GM23338 (cell line): Measurements from ENCODE around the gene FUCA1. TPM values are rescaled to one million over a fixed set of nuclear protein-coding genes. Genes with fewer than 3 reads are reported as not detected.

ENCODE experiments used
- ATAC-seq: fragments of 200-7000 bp; cut with Tn5 transposase; 3 replicates; pipeline ENCODE4 v1.9.1; 2020
- DNase-seq: peaks from one replicate; pipeline ENCODE4 v3.0.0-alpha.2; 2015; ENCODE audit warnings: low spot score
- H2AFZ ChIP-seq: fragments of 200-600 bp; sonication (generic); 2 replicates; pipeline ENCODE4 v1.8.0; 2016; ENCODE audit warnings: antibody characterized with exemption, mild to moderate bottlenecking, moderate library complexity
- H3F3A ChIP-seq: fragments of 200-600 bp; sonication (generic); replicated peaks from 2 replicates; pipeline ENCODE4 v1.8.0; 2017; ENCODE audit warnings: antibody characterized with exemption, mixed run types, low read depth
- H3K27ac ChIP-seq: fragments of 200-600 bp; sonication (generic); 2 replicates; pipeline ENCODE4 v1.6.1; 2016; ENCODE audit warnings: low read depth
- H3K27me3 ChIP-seq: fragments of 200-600 bp; sonication (generic); 2 replicates; pipeline ENCODE4 v1.8.0; 2016; ENCODE audit warnings: mild to moderate bottlenecking, mixed run types, moderate library complexity; ENCODE audit not compliant: insufficient read depth
- H3K36me3 ChIP-seq: fragments of 200-600 bp; sonication (generic); 2 replicates; pipeline ENCODE4 v1.8.0; 2016; ENCODE audit warnings: mild to moderate bottlenecking; ENCODE audit not compliant: insufficient read depth
- H3K4me1 ChIP-seq: fragments of 200-600 bp; sonication (generic); 2 replicates; pipeline ENCODE4 v1.8.0; 2016; ENCODE audit warnings: mild to moderate bottlenecking, moderate library complexity; ENCODE audit not compliant: insufficient read depth
- H3K4me2 ChIP-seq: fragments of 200-600 bp; sonication (generic); 2 replicates; pipeline ENCODE4 v1.7.1; 2017; ENCODE audit warnings: mixed run types
- H3K4me3 ChIP-seq: fragments of 200-600 bp; sonication (generic); 2 replicates; pipeline ENCODE4 v1.6.1; 2016; ENCODE audit warnings: mixed run types
- H3K79me2 ChIP-seq: fragments of 200-600 bp; sonication (generic); replicated peaks from 2 replicates; pipeline ENCODE4 v1.8.0; 2017; ENCODE audit warnings: mild to moderate bottlenecking; ENCODE audit not compliant: insufficient read depth
- H3K9me2 ChIP-seq: fragments of 200-600 bp; sonication (generic); 2 replicates; pipeline ENCODE4 v1.8.0; 2017; ENCODE audit not compliant: insufficient read depth
- H4K20me1 ChIP-seq: fragments of 200-600 bp; sonication (generic); replicated peaks from 2 replicates; pipeline ENCODE4 v1.8.0; 2017; ENCODE audit warnings: mild to moderate bottlenecking; ENCODE audit not compliant: insufficient read depth
- H3K27ac Mint-ChIP-seq: 2 replicates; pipeline ENCODE4 v1.8.0; 2020; ENCODE audit warnings: inconsistent platforms, mild to moderate bottlenecking, moderate library complexity, mixed read lengths
- H3K27me3 Mint-ChIP-seq: 3 replicates; pipeline ENCODE4 v1.8.0; 2022; ENCODE audit warnings: low read depth, mild to moderate bottlenecking, moderate library complexity, mixed read lengths, inconsistent platforms; ENCODE audit not compliant: insufficient read depth, poor library complexity
- H3K36me3 Mint-ChIP-seq: 3 replicates; pipeline ENCODE4 v1.8.0; 2021; ENCODE audit warnings: low read depth, mild to moderate bottlenecking, inconsistent platforms, moderate library complexity, mixed read lengths
- H3K4me1 Mint-ChIP-seq: 3 replicates; pipeline ENCODE4 v1.8.0; 2020; ENCODE audit warnings: mild to moderate bottlenecking, inconsistent platforms, mixed read lengths
- H3K4me3 Mint-ChIP-seq: 3 replicates; pipeline ENCODE4 v1.8.0; 2021; ENCODE audit warnings: moderate library complexity, mild to moderate bottlenecking, inconsistent platforms, mixed read lengths
- H3K9me3 Mint-ChIP-seq: 3 replicates; pipeline ENCODE4 v1.8.0; 2020; ENCODE audit warnings: moderate library complexity, mild to moderate bottlenecking, inconsistent platforms, mixed read lengths
- CREB1 ChIP-seq: fragments of 250-450 bp; sonication (Bioruptor Pico); IDR thresholded peaks from 2 replicates; pipeline ENCODE4 v1.5.0; 2020; ENCODE audit warnings: low read depth, mild to moderate bottlenecking, moderate library complexity
- EZH2 ChIP-seq: fragments of 200-600 bp; sonication (generic); IDR thresholded peaks from one replicate; pipeline ENCODE4 v1.8.0; 2017; ENCODE audit warnings: antibody characterized with exemption, mild to moderate bottlenecking, low read depth; ENCODE audit not compliant: unreplicated experiment
- EZH2phosphoT487 ChIP-seq: fragments of 200-600 bp; sonication (generic); IDR thresholded peaks from one replicate; pipeline ENCODE4 v1.8.1; 2018; ENCODE audit warnings: antibody characterized with exemption; ENCODE audit not compliant: unreplicated experiment
- JUNB ChIP-seq: IDR thresholded peaks from one replicate; pipeline ENCODE4 v1.6.1; 2016; ENCODE audit warnings: antibody characterized with exemption; ENCODE audit not compliant: unreplicated experiment
- STAT1 ChIP-seq: IDR thresholded peaks from one replicate; pipeline ENCODE4 v1.6.1; 2016; ENCODE audit warnings: antibody characterized with exemption; ENCODE audit not compliant: unreplicated experiment
- polyA plus RNA-seq: library from polyadenylated mRNA; unstranded; fragments of >200 nt; fragmentation: Nextera tagmentation; extraction: Ambion mirVana; gene quantifications from 2 replicates; pipeline ENCODE4 v1.2.1, GENCODE V29; 2016
- total RNA-seq: library from RNA; depleted of rRNA; stranded (reverse); fragments of >200 nt; shearing (Covaris generic); gene quantifications from 2 replicates; pipeline ENCODE4 v1.2.3, GENCODE V29; 2014
- TF ChIP-seq, protein P1 (sequence below), 2 experiments: fragments of 200-600 bp in 1 of 2; sonication (generic) in 1 of 2; conservative IDR thresholded peaks; 2 replicates each; pipeline versions ENCODE4 v1.5.1 to v1.6.1; 2016 to 2017; ENCODE audit warnings: antibody characterized with exemption in 2 of 2, low read depth in 2 of 2, mild to moderate bottlenecking in 2 of 2, moderate library complexity in 1 of 2
- TF ChIP-seq, protein P2 (sequence below): IDR thresholded peaks from 2 replicates; pipeline ENCODE4 v1.6.1; 2016; ENCODE audit warnings: antibody characterized with exemption
- TF ChIP-seq, protein P3 (sequence below): fragments of 250-450 bp; sonication (Bioruptor Pico); IDR thresholded peaks from 2 replicates; pipeline ENCODE4 v1.5.0; 2020; ENCODE audit warnings: mild to moderate bottlenecking, moderate library complexity
- TF ChIP-seq, protein P4 (sequence below): IDR thresholded peaks from one replicate; pipeline ENCODE4 v1.6.1; 2018; ENCODE audit warnings: antibody characterized with exemption; ENCODE audit not compliant: unreplicated experiment

Gene FUCA1
- total and polyA plus RNA-seq, 2 experiments from 2014 or later, result 4.4 to 8.5 TPM

DNA sequence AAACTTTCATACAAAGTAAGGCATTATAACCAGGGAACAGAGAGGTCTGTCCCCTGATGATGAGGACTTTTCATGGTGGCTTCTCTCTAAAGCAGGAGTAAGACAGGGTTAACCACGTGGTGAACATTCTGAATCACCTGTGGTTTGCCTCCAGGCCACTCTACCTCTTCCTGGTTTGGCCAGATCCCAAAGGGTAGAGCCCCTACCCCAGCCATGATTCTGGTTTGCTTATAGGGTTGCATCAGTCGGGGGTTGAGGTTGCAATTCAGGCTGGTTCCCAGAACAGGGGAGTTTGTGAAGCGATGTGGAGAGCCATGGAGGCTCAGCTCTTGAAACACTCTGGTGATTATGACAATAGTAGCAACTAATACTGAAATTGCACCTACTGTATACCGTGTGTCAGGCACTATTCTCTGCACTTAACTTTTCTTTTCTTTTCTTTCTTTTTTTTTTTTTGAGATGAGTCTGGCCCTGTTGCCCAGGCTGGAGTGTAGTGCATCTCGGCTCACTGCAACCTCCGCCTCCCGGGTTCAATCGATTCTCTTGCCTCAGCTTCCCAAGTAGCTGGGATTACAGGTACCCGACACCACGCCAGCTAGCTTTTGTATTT, 36.8 kb upstream of the FUCA1 start:
- TF ChIP-seq, protein P1, sequence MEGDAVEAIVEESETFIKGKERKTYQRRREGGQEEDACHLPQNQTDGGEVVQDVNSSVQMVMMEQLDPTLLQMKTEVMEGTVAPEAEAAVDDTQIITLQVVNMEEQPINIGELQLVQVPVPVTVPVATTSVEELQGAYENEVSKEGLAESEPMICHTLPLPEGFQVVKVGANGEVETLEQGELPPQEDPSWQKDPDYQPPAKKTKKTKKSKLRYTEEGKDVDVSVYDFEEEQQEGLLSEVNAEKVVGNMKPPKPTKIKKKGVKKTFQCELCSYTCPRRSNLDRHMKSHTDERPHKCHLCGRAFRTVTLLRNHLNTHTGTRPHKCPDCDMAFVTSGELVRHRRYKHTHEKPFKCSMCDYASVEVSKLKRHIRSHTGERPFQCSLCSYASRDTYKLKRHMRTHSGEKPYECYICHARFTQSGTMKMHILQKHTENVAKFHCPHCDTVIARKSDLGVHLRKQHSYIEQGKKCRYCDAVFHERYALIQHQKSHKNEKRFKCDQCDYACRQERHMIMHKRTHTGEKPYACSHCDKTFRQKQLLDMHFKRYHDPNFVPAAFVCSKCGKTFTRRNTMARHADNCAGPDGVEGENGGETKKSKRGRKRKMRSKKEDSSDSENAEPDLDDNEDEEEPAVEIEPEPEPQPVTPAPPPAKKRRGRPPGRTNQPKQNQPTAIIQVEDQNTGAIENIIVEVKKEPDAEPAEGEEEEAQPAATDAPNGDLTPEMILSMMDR (conservative IDR thresholded peaks at IDR 0.05; ENCODE audit: low read depth in 2 of 2), result no peak
- TF ChIP-seq EZH2, result no peak
- TF ChIP-seq EZH2phosphoT487, result no peak
- TF ChIP-seq, protein P2, sequence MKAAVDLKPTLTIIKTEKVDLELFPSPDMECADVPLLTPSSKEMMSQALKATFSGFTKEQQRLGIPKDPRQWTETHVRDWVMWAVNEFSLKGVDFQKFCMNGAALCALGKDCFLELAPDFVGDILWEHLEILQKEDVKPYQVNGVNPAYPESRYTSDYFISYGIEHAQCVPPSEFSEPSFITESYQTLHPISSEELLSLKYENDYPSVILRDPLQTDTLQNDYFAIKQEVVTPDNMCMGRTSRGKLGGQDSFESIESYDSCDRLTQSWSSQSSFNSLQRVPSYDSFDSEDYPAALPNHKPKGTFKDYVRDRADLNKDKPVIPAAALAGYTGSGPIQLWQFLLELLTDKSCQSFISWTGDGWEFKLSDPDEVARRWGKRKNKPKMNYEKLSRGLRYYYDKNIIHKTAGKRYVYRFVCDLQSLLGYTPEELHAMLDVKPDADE, result no peak
- no peak for TF ChIP-seq JUNB
- TF ChIP-seq, protein P3, sequence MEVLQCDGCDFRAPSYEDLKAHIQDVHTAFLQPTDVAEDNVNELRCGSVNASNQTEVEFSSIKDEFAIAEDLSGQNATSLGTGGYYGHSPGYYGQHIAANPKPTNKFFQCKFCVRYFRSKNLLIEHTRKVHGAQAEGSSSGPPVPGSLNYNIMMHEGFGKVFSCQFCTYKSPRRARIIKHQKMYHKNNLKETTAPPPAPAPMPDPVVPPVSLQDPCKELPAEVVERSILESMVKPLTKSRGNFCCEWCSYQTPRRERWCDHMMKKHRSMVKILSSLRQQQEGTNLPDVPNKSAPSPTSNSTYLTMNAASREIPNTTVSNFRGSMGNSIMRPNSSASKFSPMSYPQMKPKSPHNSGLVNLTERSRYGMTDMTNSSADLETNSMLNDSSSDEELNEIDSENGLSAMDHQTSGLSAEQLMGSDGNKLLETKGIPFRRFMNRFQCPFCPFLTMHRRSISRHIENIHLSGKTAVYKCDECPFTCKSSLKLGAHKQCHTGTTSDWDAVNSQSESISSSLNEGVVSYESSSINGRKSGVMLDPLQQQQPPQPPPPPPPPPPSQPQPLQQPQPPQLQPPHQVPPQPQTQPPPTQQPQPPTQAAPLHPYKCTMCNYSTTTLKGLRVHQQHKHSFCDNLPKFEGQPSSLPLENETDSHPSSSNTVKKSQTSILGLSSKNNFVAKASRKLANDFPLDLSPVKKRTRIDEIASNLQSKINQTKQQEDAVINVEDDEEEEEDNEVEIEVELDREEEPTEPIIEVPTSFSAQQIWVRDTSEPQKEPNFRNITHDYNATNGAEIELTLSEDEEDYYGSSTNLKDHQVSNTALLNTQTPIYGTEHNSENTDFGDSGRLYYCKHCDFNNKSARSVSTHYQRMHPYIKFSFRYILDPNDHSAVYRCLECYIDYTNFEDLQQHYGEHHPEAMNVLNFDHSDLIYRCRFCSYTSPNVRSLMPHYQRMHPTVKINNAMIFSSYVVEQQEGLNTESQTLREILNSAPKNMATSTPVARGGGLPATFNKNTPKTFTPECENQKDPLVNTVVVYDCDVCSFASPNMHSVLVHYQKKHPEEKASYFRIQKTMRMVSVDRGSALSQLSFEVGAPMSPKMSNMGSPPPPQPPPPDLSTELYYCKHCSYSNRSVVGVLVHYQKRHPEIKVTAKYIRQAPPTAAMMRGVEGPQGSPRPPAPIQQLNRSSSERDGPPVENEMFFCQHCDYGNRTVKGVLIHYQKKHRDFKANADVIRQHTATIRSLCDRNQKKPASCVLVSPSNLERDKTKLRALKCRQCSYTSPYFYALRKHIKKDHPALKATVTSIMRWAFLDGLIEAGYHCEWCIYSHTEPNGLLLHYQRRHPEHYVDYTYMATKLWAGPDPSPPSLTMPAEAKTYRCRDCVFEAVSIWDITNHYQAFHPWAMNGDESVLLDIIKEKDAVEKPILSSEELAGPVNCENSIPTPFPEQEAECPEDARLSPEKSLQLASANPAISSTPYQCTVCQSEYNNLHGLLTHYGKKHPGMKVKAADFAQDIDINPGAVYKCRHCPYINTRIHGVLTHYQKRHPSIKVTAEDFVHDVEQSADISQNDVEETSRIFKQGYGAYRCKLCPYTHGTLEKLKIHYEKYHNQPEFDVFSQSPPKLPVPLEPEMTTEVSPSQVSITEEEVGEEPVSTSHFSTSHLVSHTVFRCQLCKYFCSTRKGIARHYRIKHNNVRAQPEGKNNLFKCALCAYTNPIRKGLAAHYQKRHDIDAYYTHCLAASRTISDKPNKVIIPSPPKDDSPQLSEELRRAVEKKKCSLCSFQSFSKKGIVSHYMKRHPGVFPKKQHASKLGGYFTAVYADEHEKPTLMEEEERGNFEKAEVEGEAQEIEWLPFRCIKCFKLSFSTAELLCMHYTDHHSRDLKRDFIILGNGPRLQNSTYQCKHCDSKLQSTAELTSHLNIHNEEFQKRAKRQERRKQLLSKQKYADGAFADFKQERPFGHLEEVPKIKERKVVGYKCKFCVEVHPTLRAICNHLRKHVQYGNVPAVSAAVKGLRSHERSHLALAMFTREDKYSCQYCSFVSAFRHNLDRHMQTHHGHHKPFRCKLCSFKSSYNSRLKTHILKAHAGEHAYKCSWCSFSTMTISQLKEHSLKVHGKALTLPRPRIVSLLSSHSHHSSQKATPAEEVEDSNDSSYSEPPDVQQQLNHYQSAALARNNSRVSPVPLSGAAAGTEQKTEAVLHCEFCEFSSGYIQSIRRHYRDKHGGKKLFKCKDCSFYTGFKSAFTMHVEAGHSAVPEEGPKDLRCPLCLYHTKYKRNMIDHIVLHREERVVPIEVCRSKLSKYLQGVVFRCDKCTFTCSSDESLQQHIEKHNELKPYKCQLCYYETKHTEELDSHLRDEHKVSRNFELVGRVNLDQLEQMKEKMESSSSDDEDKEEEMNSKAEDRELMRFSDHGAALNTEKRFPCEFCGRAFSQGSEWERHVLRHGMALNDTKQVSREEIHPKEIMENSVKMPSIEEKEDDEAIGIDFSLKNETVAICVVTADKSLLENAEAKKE (CRISPR knock-in tag), result no peak
- TF ChIP-seq, protein P4, sequence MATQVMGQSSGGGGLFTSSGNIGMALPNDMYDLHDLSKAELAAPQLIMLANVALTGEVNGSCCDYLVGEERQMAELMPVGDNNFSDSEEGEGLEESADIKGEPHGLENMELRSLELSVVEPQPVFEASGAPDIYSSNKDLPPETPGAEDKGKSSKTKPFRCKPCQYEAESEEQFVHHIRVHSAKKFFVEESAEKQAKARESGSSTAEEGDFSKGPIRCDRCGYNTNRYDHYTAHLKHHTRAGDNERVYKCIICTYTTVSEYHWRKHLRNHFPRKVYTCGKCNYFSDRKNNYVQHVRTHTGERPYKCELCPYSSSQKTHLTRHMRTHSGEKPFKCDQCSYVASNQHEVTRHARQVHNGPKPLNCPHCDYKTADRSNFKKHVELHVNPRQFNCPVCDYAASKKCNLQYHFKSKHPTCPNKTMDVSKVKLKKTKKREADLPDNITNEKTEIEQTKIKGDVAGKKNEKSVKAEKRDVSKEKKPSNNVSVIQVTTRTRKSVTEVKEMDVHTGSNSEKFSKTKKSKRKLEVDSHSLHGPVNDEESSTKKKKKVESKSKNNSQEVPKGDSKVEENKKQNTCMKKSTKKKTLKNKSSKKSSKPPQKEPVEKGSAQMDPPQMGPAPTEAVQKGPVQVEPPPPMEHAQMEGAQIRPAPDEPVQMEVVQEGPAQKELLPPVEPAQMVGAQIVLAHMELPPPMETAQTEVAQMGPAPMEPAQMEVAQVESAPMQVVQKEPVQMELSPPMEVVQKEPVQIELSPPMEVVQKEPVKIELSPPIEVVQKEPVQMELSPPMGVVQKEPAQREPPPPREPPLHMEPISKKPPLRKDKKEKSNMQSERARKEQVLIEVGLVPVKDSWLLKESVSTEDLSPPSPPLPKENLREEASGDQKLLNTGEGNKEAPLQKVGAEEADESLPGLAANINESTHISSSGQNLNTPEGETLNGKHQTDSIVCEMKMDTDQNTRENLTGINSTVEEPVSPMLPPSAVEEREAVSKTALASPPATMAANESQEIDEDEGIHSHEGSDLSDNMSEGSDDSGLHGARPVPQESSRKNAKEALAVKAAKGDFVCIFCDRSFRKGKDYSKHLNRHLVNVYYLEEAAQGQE, result no peak
- TF ChIP-seq CREB1 (CRISPR knock-in tag), result no peak
- no peak for TF ChIP-seq STAT1
- H3K27me3 ChIP-seq, result peaks cover 48% of the 10 kb centered on the region
- no peak for ATAC-seq

More for the DNA sequence above, 36.8 kb upstream of the FUCA1 start:
- Histone ChIP-seq H3K79me2 (no peaks in the 10 kb centered on the region), H3K4me1 (peaks cover 20% of the 10 kb centered on the region), H3K4me2 (no peak overlapping the region), H3F3A (peaks cover 3% of the 10 kb centered on the region; the same call in 1 of the 2 replicates), H3K9me2 (no peaks in the 10 kb centered on the region), H4K20me1 (no peaks in the 10 kb centered on the region), H3K36me3 (no peaks in the 10 kb centered on the region), H3K4me3 (no peak overlapping the region), H3K27ac (no peak overlapping the region), H2AFZ (peak overlapping the region; percentile 78; the same call in 1 of the 2 replicates)
- H3K36me3 Mint-ChIP-seq, result no peaks in the 10 kb centered on the region; the same call in 2 of the 3 replicates
- no peak overlapping the region; the same call in 2 of the 3 replicates for H3K4me3 Mint-ChIP-seq
- H3K4me1 Mint-ChIP-seq, result peaks cover 28% of the 10 kb centered on the region
- H3K27me3 Mint-ChIP-seq, result peaks cover 38% of the 10 kb centered on the region
- no peak overlapping the region for H3K27ac Mint-ChIP-seq
- no peaks in the 10 kb centered on the region for H3K9me3 Mint-ChIP-seq
- DNase-seq, result no peak
